AG09309 (cell line): ENCODE measurements around the gene NREP.

Source experiments
- DNase-seq: peaks from one replicate; pipeline ENCODE4 v3.0.0-alpha.2; 2010; ENCODE audit warnings: low read depth
- H3K4me3 ChIP-seq: 2 replicates; pipeline ENCODE4 v1.5.1; 2011; ENCODE audit warnings: mild to moderate bottlenecking, low read depth, low read length, moderate library complexity; ENCODE audit not compliant: control insufficient read depth
- TF ChIP-seq, protein P1 (sequence below): IDR thresholded peaks from 2 replicates; pipeline ENCODE4 v1.5.1; 2011; ENCODE audit warnings: mild to moderate bottlenecking, low read depth, low read length, inconsistent platforms; ENCODE audit not compliant: insufficient read depth, control insufficient read depth; ENCODE audit errors: missing control alignments

The NREP gene

DNA sequence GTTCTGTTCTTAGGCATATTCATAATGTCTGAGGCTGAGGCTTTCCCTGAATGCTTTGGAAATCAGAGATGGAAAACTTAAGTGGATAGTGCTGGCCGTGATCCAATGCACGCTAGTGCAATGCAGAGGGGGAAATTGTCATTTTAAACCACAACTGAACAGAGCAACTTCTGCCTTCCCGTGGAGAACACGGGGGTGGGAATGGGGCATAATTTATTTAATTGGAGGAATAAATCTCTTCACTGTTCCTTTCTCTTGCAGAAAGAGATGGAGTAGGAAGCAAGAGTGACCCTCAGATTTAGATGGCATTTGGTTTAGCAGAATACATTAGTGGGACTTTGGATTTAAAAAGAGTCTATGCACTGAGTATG lies 22.9 kb upstream of the NREP start:
- DNase-seq = no peak
- no peak overlapping the region for H3K4me3 ChIP-seq
- TF ChIP-seq, protein P1, sequence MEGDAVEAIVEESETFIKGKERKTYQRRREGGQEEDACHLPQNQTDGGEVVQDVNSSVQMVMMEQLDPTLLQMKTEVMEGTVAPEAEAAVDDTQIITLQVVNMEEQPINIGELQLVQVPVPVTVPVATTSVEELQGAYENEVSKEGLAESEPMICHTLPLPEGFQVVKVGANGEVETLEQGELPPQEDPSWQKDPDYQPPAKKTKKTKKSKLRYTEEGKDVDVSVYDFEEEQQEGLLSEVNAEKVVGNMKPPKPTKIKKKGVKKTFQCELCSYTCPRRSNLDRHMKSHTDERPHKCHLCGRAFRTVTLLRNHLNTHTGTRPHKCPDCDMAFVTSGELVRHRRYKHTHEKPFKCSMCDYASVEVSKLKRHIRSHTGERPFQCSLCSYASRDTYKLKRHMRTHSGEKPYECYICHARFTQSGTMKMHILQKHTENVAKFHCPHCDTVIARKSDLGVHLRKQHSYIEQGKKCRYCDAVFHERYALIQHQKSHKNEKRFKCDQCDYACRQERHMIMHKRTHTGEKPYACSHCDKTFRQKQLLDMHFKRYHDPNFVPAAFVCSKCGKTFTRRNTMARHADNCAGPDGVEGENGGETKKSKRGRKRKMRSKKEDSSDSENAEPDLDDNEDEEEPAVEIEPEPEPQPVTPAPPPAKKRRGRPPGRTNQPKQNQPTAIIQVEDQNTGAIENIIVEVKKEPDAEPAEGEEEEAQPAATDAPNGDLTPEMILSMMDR = no peak

DNA sequence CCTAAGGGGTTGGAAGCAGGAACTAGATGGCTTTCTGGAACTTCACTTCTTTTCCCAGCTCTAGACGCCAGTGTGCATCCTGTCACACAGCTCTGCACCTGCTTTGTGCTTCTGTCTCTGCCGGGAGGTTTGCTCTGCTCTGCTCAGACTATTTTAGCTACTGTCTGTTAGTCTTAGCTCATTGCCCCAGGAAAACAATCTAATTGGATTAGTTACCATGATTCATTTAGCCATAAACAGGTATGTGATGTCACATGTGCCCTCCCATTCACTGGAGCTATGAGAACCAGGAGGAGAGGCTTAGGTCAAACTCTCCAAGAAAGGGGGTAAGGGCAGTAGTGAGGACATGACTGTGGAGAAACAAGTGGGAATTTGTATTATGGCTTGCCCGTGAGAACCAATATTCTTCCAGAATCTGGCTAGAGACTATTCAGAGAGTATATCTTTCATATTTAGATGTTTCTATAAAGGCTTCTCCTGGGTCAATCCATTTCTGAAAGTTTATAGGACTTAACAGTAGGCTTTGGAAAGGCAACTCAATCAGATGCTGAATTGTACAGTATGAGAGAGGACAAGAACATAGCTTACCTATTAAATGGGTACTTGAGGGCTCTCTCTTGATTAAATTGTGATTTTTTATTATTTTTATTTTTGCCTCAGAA lies 22.4 kb upstream of the NREP start:
- no peak overlapping the region for H3K4me3 ChIP-seq
- TF ChIP-seq, protein P1 = no peak
- DNase-seq = no peak

DNA sequence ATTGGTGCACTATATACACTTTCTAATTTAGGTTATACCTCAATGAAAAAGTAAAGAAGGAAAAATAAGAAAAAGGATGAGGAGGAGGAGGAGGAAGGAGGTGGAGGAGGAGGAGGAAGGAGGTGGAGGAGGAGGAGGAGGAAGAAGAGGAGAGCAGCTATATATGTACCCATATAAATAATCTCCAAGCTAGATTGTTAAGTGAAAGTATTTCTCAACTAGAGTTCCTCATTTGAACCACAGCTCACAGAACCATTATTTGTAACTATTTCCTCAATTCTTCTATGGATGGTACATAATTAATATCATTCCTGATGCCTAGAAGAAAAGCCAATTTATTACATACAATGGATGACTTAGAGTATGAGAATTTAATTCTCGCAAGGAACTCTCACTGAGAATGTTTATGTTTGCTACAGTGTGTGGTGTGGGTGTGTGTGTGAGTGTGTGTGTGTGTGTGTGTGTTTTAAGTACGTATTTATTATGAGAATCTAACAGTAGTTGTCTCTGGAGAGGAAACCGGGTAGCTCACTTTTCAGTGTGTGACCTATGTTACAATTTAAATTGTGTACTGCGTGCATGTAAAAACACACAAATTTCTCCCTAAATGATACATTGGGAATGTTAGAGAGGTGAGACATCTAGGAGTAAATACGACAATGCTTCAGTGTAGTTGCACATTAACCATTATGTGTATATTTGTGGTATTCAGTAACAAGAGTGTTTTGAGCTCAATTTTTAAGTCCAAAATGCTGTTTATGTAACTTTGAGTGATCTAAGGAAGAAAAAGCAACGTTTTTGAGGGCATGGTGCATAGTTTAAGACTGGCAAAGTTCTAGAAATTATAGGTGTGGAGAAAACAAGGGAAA lies 20.2 kb upstream of the NREP start:
- DNase-seq = no peak
- no peak overlapping the region for H3K4me3 ChIP-seq
- TF ChIP-seq, protein P1 = no peak

DNA sequence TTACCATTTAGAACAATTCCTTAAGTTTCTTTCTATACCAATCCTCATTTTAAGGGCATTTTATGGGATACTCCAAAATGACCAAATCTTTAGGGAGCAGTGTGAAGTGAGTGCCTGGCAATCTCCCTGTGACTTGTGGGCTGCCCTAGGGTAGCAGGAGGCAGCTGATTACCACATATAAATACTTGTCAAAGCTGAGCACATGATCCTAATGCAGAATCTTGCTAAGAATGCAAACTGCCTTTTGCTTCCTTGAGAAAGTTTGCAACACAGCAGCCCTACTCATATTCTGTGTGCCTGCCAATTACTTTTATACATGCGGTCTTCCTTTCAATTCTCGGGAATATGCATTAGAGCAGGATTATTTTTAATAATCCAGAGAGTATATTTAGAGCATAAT lies 18.2 kb upstream of the NREP start:
- no peak for DNase-seq
- no peak overlapping the region for H3K4me3 ChIP-seq
- TF ChIP-seq, protein P1 = no peak

DNA sequence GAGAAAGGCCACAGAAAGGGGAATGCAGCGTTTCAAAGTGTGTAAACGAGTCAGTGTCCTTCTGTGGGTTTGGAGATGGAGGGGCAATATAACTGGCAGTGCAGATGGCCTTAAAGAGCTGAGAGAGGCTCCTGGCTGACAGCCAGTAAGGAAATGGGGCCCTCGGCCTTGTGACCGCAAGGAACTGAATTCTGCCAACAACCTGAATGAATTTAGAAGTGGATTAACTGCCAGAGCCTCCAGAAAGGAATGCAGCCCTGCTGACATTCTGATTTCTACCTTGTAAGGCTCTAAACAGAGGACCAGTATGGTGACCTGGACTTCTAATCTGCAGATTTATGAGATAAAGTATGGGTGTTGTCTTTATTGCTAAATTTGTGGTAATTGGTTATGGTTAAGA lies 17.5 kb upstream of the NREP start:
- DNase-seq = no peak
- H3K4me3 ChIP-seq = no peak overlapping the region
- TF ChIP-seq, protein P1 = no peak

DNA sequence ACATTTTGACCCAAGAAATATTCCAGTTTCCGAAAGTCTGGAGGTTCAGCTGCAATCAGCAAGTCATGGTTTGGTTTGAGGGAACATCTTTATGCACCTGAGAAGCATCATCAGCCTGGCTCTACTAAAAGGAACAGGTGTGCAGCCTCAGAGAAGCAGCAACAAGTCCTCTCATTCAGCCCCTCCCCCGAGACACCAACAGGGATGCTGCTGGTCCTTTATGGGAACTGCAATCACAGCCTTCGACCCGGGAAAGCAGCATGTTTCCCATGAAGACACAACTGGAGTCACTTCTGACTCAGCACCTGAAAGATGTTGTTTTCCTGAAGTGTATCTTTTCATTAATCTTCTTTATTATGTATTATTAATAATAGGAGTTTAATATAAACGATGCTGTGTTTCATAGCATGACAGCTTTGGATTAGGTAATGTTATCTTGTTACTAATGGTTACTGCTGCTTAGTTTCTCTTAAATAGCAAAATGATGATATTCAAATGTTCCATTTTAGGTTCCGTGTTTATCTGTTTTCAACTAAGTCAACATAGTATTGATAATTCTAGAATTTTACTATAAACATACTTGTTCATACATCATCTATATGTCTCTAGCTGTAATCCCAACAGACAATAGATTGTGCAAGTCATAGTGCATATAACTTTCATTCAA lies 15.6 kb upstream of the NREP start:
- H3K4me3 ChIP-seq = no peak overlapping the region
- no peak for DNase-seq
- TF ChIP-seq, protein P1 = no peak
